ENCODE measurements around the gene NPL.

The NPL gene

DNA sequence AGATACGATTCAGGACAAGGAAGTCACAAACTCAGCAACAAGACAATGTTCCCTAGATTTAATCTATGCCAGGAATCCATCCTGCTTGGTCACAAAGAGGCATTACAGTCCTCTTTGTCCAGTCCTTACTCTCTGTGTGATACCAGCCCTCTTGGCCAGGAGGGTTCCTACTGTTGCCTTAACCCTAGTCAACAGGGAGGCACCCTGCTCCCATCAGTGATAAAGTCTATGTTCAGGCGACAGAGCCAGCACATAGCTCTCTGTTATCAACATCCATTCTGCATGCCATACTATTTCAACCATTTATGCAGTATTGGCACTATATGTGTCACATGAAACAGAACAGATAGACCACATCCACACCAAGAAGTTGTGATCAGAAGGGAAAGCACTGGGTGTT is 4.4 kb upstream of the NPL start:
- TF ChIP-seq CTCF (conservative IDR thresholded peaks at IDR 0.05; ENCODE audit: control insufficient read depth, insufficient read depth, low read depth, low read length), result no peak
- H3K4me3 ChIP-seq (ENCODE audit: control insufficient read depth, low read depth, low read length), result no peak overlapping the region
- DNase-seq (ENCODE audit: low read depth), result no peak

- TF ChIP-seq CTCF (conservative IDR thresholded peaks at IDR 0.05; ENCODE audit: control insufficient read depth, insufficient read depth, low read depth, low read length), result peak; percentile 91
- peak; percentile 79 for DNase-seq (ENCODE audit: low read depth)
- H3K4me3 ChIP-seq (ENCODE audit: control insufficient read depth, low read depth, low read length), result no peak overlapping the region
Measured at GRCh38 chr1:182786223-182786994, 3.2 kb upstream of the NPL start.

DNA sequence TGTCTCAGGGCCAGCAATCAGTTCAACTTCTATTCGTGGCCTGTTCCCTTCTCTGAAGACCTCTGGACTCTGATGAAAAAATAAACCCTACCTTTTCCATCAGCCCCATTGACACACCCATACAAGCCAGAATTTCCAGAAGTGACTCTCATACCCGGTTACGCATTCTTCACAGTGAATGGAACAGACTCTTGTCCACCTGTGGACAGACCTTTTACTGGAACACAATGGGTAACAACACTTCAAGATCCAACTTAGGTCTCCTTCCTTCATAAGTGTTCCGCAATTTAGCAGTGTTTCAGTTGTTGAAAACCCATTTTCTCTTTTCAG is 2.6 kb upstream of the NPL start:
- H3K4me3 ChIP-seq (ENCODE audit: control insufficient read depth, low read depth, low read length), result no peak overlapping the region
- DNase-seq (ENCODE audit: low read depth), result no peak
- TF ChIP-seq CTCF (conservative IDR thresholded peaks at IDR 0.05; ENCODE audit: control insufficient read depth, insufficient read depth, low read depth, low read length), result no peak

DNA sequence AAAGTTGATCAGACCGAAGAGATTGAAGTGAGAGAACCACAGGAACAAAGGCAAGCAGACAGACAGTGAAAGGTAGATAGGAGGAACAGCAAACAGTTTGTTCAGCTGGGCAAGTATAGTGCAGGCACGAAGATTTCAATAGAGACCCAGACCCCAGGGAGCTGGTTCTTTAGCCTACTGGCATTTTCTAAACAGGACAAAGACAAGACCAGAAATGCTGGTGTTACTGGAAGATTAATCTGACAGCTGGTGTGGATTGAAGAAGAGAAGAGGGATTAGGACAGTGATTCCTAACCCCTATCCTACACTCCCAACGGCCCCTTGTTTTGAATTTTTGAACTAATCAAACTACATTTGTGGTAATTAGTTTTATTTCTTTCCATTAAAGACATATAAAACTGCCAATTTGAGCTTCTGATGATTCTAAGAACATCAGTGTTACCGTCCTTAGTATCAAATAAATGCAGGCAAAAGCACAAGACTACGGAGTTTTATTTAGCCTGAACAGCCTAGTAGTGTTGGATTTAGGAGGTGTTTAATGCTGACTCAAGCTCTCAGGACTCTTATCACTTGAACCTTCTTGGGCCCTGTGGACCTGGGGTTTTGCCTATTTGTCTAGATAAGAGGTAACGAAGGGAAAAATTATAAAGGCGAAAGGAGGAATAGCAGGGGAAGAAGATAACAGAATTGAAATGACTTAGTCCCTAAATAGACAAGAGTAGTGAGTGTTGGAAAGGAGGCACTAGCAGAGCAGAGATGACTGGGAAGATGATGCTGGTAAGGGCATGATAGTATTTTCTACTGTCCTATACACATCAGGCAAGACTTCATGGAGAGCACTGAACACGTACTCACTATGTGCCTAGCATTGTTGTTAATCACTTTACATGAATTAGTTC is 2.0 kb downstream of the NPL start:
- H3K4me3 ChIP-seq (ENCODE audit: control insufficient read depth, low read depth, low read length), result no peak overlapping the region
- TF ChIP-seq CTCF (conservative IDR thresholded peaks at IDR 0.05; ENCODE audit: control insufficient read depth, insufficient read depth, low read depth, low read length), result no peak
- DNase-seq (ENCODE audit: low read depth), result no peak

DNA sequence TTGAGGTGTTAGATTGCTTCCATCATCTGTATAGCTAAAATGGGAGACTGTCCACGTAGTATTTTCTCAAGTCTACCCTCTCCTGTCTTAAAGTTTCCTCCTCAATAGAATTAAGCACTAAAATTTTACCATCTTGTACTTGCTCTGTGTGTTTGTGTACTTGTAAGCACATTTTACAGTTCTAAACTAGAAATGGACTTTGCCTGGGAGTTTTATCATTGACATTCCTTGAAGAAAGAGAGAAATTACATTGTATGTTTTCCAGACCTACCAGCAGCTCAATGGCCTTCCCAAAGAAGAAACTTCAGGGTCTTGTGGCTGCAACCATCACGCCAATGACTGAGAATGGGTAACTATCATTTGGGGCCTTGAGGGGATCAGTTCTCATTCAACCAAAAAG is 4.5 kb downstream of the NPL start:
- no peak for DNase-seq (ENCODE audit: low read depth)
- H3K4me3 ChIP-seq (ENCODE audit: control insufficient read depth, low read depth, low read length), result no peak overlapping the region
- TF ChIP-seq CTCF (conservative IDR thresholded peaks at IDR 0.05; ENCODE audit: control insufficient read depth, insufficient read depth, low read depth, low read length), result no peak

- no peak overlapping the region for H3K4me3 ChIP-seq (ENCODE audit: control insufficient read depth, low read depth, low read length)
- DNase-seq (ENCODE audit: low read depth), result no peak
- no peak for TF ChIP-seq CTCF (conservative IDR thresholded peaks at IDR 0.05; ENCODE audit: control insufficient read depth, insufficient read depth, low read depth, low read length)
Measured at GRCh38 chr1:182794676-182795201, 5.2 kb downstream of the NPL start.

Measured in fibroblast of mammary gland (primary cell).